ENCODE results near the gene CEP164. TPM values are rescaled to one million over a fixed set of nuclear protein-coding genes. Genes with fewer than 3 reads are reported as not detected.
A peak's percentile ranks its signal among the peaks of the same experiment; 100 is the strongest.
"Not testable (repeated sequence)": the region's sequence is repeated elsewhere in the genome, so short reads cannot be mapped to it uniquely, and the experiment has no call there.

The CEP164 gene
- total RNA-seq, 1 donor from 2014 or later: 49.3 TPM

- no peak for DNase-seq (ENCODE audit: low spot score)
These were observed 113.7 kb downstream of the CEP164 start for GRCh38 chr11:117441146-117441975.

DNA sequence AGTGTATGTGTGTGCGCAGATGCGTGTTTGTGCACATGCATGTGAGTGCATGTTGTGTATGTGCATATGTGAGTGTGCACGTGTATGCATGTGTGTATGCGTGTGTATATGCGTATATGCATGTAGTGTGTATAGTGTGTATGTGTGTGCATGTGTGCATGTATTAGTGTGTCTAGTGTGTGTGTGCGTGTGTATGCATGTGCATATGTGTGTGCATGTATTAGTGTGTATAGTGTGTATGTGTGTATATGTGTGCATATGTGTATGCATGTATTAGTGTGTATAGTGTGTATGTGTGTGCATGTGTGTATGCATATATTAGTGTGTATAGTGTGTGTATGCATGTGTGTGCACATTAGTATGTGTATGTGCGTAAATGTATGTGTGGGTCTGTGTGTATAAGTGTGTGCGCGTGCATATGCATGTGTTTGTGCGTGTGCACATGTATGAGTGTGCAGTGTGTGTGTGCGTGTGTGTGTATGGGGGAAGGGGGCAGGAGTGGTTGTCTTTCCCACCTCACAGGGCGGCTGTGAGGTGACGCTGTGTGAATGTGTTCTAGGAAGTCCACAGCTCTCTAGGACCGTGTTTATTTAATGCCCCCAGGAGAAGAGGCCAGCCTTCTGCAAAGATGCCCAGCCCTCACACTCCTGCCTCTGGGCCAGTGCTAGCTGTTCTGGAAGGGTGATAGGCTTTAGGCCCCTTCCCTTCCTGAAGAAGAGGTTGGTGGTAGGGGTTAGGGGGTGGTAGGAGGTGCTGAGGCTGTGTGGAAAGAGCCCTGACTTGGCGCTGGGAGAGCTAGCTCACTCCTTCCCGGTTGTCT is 114.6 kb downstream of the CEP164 start:
- no peak for DNase-seq (ENCODE audit: low spot score)

- no peak for DNase-seq (ENCODE audit: low spot score)
These were observed 115.2 kb downstream of the CEP164 start for GRCh38 chr11:117442869-117443239.

DNA sequence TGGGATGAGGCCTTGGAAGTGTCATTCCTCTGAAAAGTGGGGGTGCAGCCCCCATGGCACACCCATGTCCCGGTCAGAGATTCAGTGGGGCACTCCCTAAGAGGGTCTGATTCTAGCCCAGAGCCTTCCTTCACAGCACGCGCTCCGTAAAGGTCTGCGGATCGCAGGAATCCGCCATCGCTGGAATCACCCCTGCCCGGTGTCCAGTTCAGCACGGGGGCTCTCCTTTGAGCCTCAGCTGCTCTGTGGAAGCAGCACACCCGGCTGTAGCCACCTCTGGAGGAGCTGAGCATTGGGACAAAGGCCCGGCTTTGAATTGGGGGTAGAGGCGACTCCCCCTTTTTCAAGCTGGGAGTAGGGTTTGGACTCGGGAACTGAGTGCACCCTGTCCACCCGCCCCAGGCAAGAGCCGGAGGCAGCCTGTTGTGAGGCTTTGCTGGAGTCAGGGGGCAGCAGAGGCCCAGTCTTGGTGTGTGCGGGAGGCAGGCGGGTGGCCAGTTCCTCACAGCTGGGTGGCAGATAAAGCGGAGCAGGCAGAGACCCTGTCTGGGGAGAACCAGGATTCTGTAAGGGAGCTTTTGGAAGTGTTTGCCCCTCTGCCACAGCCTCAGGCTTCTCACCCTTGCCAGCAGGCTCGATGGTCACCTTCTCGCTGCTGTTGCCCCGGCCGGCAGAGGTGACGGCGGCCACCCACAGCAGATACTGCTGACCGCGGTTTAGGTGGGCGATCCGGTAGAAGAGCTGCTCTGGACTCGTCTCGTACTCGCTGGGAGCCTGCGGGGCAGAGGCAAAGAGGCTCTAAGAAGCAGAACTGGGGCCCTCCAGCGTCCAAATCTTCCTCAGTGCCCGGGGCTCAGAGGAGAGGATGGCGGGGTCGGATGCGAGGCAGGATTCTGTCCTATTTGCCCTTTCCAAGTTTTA is 115.9 kb downstream of the CEP164 start:
- peak; percentile 73 for DNase-seq (ENCODE audit: low spot score)

- DNase-seq (ENCODE audit: low spot score): no peak
These were observed 116.6 kb downstream of the CEP164 start for GRCh38 chr11:117444256-117444655.

- no peak for DNase-seq (ENCODE audit: low spot score)
These were observed 117.3 kb downstream of the CEP164 start for GRCh38 chr11:117444711-117445658.

DNA sequence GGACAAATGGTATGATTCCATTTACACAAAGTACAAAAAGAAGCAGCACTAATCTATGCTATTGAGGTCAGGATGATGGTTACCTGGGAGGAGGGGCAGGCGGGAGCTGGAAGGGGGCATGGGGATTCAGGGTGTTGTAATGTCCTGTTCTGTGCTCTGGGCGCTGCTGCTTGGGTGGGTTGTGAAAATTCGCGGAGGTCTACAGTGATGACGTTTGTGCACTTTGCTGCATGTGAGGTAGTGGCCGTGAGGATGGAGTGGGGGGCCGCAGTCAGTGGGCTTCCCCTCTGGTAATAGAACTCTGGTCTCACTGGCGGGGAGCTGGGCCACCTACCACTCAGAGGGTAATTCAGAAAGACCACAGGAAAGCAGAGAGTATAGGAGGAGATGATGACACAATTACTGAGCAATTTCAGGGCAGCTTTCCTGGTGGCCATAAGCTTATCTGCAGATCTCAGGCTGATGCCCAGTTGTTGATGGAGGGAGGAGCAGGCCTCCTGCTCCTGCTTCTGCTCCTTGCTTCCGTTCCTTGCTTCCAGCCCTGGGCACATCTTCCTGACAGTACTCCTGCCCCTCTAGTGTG is 121.5 kb downstream of the CEP164 start:
- no peak for DNase-seq (ENCODE audit: low spot score)

GRCh38 chr11:117453886-117454563 is 126.4 kb downstream of the CEP164 start:
- no peak for DNase-seq (ENCODE audit: low spot score)

- no peak for DNase-seq (ENCODE audit: low spot score)
These were observed 126.9 kb downstream of the CEP164 start for GRCh38 chr11:117454564-117454917.

DNA sequence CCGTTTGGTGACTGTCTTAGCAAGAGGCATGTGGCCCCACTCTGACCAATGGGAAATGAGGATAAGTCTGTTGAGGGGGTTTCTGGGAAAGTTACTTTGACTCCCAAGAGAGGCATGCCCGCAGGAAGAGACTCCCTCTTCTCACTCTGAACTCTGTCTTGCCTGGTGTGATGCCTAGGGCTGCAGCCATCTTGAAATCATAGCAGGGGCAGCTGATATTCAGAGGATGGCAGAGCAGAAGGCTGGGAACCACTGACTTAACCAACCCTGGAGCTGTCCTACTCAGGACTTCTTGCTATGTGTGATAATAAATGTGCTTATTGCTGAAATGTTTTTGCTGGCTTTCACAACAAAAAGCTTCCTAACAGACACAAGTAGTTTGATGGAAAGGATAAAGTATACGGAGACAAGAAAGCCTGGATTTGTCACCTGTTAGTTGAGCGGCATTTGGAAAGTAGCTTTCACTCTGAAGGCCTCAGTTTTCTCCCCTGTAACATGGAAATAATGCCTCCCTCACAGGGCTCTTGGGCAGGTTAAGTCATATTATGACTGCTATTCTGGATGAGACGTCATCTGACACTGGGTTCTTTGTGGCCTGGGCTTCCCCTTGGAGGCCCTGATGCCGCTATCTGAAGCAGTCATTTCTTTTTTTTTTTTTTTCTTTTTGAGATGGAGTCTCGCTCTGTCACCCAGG is 128.5 kb downstream of the CEP164 start:
- no peak for DNase-seq (ENCODE audit: low spot score)

DNA sequence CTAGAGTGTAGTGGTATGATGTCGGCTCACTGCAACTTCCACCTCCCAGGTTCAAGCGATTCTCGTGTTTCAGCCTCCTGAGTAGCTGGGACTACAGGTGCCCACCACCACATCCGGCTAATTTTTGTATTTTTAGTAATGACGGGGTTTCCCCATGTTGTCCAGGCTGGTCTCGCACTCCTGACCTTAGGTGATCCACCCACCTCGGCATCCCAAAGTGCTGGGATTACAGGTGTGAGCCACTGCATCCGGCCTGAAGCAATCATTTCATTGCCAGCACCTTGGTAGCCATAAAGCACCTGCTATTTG is 129.0 kb downstream of the CEP164 start:
- not testable (repeated sequence) for DNase-seq (ENCODE audit: low spot score)

GRCh38 chr11:117457031-117457785 is 129.6 kb downstream of the CEP164 start:
- DNase-seq (ENCODE audit: low spot score): no peak

DNA sequence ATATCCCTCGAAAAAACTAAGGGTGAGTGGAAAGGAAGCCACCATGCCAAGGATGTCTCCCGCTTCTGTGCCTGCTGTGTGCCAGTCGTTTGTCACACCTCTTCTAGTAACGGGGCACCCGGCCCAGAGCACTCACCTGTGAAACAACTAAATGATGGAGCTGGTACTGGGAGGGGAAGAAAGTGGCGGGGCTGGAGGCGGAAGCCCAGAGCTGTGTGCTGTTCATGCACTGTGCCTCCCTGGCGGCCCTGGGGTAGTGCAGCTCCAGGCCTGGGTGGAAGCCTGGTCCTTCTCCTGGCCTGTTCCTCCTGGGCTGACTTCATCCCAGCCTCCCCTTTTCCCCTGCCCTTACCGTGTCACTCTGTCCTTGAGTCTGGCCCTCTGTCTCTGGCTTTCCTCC is 130.2 kb downstream of the CEP164 start:
- DNase-seq (ENCODE audit: low spot score): peak; percentile 35

DNA sequence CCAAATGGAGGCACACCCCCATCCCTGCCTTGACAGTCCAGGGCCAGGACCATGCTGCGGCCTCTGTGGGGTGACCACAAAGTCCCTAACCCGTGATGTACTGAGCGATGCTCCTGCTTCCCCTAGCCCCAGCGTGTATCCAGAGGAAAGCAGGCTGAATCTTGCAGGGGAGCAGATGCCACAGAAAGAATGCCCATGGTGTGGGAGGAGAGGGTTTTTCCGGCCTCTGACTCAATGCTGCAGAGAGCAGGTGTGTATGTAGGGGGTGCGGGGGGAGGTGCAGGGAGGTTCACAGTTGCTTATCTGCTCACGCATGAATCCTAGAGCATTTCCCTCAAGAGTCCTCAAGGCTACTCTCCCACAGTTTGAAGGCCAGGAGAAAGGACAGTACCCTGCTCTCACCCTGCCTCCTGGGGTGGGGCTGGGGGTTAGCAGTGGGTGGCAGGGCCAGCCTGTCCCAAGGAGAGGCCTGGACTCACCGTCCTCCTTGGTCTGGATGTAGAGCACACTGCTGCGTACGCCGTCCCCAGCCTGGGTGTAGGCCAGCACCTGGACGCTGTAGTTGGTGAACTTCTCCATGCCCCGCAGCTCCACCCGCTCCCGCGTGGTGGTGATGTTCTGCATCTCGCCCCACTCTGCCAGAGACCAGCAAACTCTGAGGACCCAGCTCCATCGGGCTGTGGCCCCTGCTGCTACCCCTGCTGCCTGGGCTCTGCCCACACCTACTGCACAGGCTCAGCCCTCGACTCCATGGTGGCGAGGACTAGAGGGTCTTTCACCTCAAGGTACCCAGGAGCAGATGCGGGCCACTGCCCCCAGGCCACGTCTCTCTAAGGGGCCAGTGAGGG is 130.8 kb downstream of the CEP164 start:
- no peak for DNase-seq (ENCODE audit: low spot score)

DNA sequence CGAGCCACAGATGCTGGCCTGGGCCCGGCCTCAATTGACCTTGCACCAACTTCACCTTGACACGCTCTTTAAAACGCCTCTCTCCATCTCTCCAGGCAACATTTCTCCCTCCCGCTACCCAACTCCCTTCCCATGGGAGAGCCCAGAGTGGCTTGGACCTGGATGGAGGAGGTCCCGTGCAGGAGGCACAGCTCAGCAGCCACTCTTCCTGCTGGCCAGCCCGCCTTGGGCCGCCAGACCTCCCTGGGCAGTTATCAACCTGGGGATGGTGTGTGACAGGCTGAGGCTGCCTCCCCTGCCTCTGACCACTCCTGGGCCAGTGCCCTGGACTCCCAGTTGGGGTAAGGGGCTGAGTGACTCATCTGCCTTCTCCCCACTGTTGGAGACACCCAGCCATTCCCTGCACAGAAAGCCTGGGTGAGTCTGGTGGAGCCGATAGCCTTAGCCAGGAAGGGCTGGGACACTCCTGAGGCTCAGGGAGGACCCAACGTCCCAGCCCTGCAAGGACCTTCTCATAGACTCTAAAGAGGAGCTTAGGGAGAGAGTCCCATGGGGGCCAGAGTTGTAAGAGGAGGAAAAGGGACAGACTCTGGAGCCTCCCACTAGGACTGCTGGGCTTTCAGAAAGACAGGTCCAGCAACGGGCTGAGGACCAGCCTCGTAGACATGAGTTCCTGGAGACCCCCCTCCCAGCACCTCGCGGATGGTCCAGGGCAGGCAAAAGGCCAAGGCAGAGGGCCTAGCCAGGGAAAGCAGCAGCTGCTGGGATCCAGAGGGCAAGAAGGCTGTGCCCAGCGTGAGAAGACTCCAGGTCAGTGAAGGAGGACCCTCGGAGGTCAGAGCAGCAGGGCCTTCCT is 131.7 kb downstream of the CEP164 start:
- no peak for DNase-seq (ENCODE audit: low spot score)

GRCh38 chr11:117459979-117460300 is 132.3 kb downstream of the CEP164 start:
- DNase-seq (ENCODE audit: low spot score): no peak

All from ureter (tissue), 1 donor.